HG02763 (cell line): Measurements from ENCODE around the gene EPB41L5.
"Not testable (repeated sequence)": the region's sequence is repeated elsewhere in the genome, so short reads cannot be mapped to it uniquely, and the experiment has no call there.

Source experiments
- ATAC-seq: cut with Tn5 transposase; IDR thresholded peaks from one replicate; pipeline ENCODE4 v1.9.1; 2021; ENCODE audit warnings: mild to moderate bottlenecking, moderate library complexity; ENCODE audit not compliant: unreplicated experiment

Gene EPB41L5

DNA sequence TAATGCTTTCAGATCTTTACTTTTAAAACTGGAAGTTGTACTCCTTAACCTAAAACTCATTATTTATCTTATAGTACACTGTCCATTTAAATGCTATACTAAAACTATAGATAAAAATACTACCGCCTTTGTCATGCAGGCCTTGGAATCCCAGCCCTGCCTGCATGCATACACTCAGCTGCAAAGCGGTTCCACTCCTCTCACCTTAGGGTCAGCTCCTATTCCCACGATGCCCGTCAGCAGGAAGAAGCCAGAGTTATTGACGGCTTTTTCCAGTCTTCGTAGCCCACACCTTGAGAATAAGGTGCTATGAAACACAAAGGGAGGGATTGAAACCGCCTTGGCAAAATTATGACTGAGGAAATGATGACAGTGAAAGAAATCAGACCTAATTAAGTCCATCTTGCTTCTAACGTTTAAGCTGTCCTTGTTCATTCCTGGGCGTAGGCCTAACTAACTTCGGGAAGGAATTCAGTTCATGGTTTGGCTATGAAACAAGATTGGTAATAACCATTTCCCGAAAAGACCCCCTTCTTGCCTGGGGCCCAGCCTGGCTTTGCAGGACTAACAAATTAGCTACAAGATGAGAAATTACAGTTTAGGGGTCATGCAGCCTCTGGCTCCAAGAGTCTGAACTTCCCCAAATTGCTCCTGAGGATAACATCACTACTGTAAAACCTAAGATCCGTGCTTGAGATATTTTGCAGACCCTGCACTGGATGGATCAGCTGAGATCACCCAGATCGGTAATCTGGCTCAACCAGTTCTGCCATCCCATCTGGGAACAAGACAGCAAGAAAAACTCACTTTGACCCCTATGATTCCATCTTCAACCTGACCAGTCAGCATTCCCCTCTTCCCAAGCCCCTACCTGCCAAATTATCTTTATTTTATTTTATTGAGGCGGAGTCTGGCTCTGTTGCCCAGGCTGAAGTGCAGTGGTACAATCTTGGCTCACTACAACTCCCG lies 17.1 kb downstream of the EPB41L5 start:
- ATAC-seq, result no peak

- no peak for ATAC-seq
Observed at GRCh38 chr2:120032297-120032696, 19.4 kb downstream of the EPB41L5 start.

DNA sequence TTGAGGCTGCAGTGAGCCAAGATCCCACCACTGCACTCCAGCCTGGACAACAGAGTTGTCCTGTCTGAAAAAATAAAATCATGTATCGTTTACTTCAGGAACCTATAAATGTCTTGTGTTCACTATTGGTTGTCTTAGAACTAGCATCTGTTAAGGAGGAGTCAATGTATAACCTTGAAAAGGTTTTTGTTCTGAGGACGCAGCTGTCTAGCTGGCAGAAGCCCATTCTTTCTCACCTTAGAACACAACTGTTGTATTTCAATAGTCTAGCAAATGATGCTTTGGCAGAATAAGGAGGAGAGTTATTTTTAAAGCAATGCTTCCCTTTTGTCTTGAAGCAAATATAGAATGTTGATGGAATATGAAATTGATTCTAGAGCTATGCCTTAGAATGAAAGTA lies 21.1 kb downstream of the EPB41L5 start:
- ATAC-seq, result no peak

GRCh38 chr2:120034621-120035020 lies 21.7 kb downstream of the EPB41L5 start:
- ATAC-seq, result no peak

DNA sequence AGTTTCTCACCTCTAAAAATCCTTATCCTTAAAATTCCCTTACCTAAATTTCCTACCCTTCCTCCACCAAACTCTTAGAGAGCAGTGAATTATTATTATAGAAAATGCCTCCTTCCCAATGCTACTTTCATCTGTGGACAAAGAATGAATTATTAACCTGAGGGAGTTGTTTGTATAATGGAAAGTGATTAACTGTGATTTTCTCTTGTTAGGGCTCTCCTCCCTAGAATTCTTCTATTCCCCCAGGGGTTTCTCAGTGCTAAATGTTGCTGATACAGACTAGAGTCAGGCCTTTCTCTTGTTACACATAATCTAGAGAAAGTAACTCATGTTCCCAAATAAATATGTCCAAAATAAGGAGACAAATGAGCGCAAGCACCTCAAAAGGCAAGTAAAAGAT lies 23.3 kb downstream of the EPB41L5 start:
- ATAC-seq, result no peak

GRCh38 chr2:120037995-120038541 lies 25.2 kb downstream of the EPB41L5 start:
- no peak for ATAC-seq

GRCh38 chr2:120042359-120042758 lies 29.5 kb downstream of the EPB41L5 start:
- no peak for ATAC-seq

GRCh38 chr2:120044336-120044735 lies 31.5 kb downstream of the EPB41L5 start:
- ATAC-seq, result no peak

GRCh38 chr2:120045775-120046174 lies 32.9 kb downstream of the EPB41L5 start:
- not testable (repeated sequence) for ATAC-seq

DNA sequence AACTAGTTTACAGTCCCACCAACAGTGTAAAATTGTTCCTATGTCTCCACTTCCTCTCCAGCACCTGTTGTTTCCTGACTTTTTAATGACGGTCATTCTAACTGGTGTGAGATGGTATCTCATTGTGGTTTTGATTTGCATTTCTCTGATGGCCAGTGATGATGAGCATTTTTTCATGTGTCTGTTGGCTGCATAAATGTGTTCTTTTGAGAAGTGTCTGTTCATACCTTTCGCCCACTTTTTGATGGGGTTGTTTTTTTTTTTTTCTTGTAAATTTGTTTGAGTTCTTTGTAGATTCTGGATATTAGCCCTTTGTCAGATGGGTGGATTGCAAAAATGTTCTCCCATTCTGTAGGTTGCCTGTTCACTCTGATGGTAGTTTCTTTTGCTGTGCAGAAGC lies 33.4 kb downstream of the EPB41L5 start:
- not testable (repeated sequence) for ATAC-seq

- ATAC-seq, result no peak
Observed at GRCh38 chr2:120052597-120052996, 39.7 kb downstream of the EPB41L5 start.

- no peak for ATAC-seq
Observed at GRCh38 chr2:120053891-120054290, 41.0 kb downstream of the EPB41L5 start.

DNA sequence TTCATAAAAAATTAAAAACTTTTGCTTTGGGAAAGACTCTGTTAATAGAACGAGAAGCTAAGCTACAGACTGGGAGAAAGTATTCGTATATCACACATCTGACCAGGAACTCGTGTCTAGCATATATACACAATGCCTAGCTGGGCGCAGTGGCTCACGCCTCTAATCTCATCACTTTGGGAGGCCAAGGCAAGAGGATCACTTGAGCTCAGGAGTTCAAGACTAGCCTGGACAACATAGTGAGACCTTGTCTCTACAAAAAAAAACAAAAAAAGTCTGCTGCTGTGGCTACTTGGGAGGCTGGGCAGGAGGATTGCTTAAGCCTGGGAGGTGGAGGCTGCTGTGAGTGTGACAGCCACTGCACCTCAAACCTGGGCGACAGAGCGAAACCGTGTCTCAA lies 46.6 kb downstream of the EPB41L5 start:
- no peak for ATAC-seq

DNA sequence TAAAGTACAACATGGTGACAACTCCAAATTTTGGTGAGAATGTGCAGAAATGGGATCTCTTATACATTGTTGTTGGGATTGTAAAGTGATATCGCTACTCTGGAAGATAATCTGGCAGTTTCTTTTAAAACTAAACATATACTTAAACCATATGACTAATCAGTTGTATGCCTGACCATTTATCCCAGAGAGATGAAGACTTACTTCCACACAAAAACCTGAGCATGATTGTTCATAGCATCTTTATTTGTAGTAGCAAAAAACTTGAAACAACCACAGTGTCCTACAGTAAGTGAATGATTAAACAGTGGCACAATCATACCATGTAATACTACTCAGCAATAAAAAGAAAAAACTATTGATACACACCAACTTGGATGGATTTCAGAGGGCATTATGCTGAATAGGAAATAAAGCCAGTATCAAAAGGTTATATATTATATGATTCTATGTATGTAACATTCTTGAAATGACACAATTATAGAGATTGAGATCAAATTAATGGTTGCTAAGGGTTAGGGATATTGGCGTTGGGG lies 47.3 kb downstream of the EPB41L5 start:
- ATAC-seq, result no peak

DNA sequence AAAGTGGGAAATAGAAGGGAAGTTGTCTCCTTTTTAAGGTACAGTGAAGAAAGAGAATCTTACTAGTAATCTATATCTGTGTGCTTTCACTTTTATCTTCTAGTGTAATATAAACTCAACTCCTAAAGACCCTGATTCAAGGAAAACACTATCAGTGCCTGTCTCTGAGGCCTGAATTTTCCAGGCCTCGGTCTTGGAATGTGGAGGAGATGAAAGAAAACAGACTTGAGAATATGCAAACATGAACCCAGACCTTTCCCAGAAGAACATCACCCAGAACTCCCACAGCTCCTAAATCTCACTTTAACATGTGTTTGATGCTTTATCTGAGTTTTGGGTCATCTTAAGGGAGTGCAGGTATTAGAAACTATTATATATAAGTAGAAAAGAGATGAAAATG lies 51.8 kb downstream of the EPB41L5 start:
- ATAC-seq, result no peak

GRCh38 chr2:120066800-120067547 lies 54.1 kb downstream of the EPB41L5 start:
- ATAC-seq, result no peak

GRCh38 chr2:120068040-120068658 lies 55.3 kb downstream of the EPB41L5 start:
- not testable (repeated sequence) for ATAC-seq

DNA sequence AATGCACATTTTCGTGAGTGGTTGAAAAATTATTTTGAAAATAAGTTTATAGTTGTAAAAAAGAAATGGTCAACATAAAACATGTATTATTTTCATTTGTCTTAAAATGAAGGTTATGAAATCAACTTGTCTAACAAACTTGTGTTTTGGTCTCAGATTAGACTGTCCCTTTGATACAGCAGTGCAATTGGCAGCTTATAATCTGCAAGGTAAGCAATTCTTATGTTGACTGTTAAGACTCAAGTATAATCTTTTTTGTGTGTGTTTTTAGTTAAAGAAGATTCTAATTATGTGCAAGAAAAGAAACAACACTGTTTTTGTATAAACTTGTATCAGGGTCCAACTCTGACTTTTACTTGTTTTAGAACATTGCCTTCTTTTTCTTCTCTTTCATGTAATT lies 62.7 kb downstream of the EPB41L5 start:
- no peak for ATAC-seq

GRCh38 chr2:120077896-120078295 lies 65.0 kb downstream of the EPB41L5 start:
- no peak for ATAC-seq

GRCh38 chr2:120079647-120080046 lies 66.8 kb downstream of the EPB41L5 start:
- ATAC-seq, result no peak

GRCh38 chr2:120091436-120091835 lies 78.6 kb downstream of the EPB41L5 start:
- no peak for ATAC-seq
